Spleen (tissue), 11 donors: Measurements from ENCODE around the gene TSC22D2. TPM values are rescaled to one million over a fixed set of nuclear protein-coding genes. Genes with fewer than 3 reads are reported as not detected.

Experiments used
- DNase-seq: peaks from one replicate; pipeline ENCODE4 v3.0.0-alpha.2; 2020
- H3K27ac ChIP-seq, 8 donors: fragments of 200-600 bp; sonication (generic) in 7 of 8; 1 replicate in 4 of 8; 2 replicates in 4 of 8; pipeline versions ENCODE4 v1.5.0 to v1.8.0; 2016 to 2021; ENCODE audit warnings: inconsistent platforms in 4 of 8, mild to moderate bottlenecking in 4 of 8, moderate library complexity in 1 of 8
- H3K27me3 ChIP-seq, 7 donors: fragments of 200-600 bp; sonication (generic) in 6 of 7; replicated peaks in 1 of 7; 1 replicate in 4 of 7; 2 replicates in 3 of 7; pipeline versions ENCODE4 v1.5.0 to v1.8.0; 2016 to 2021; ENCODE audit warnings: inconsistent platforms in 3 of 7, mild to moderate bottlenecking in 1 of 7
- H3K36me3 ChIP-seq, 6 donors: fragments of 200-600 bp; sonication (generic) in 5 of 6; 1 replicate in 4 of 6; 2 replicates in 2 of 6; pipeline versions ENCODE4 v1.5.0 to v1.8.0; 2016 to 2021; ENCODE audit warnings: inconsistent platforms in 2 of 6
- H3K4me1 ChIP-seq, 6 donors: fragments of 200-600 bp; sonication (generic) in 5 of 6; 1 replicate in 3 of 6; 2 replicates in 3 of 6; pipeline versions ENCODE4 v1.5.0 to v1.8.0; 2016 to 2021; ENCODE audit warnings: inconsistent platforms in 3 of 6
- H3K4me3 ChIP-seq, 8 donors: fragments of 200-600 bp; sonication (generic) in 7 of 8; 1 replicate in 4 of 8; 2 replicates in 4 of 8; pipeline versions ENCODE4 v1.5.0 to v1.8.0; 2016 to 2021; ENCODE audit warnings: inconsistent platforms in 4 of 8, mild to moderate bottlenecking in 4 of 8, moderate library complexity in 2 of 8
- H3K9me3 ChIP-seq, 8 donors: fragments of 200-600 bp; sonication (generic) in 7 of 8; 1 replicate in 4 of 8; 2 replicates in 4 of 8; pipeline versions ENCODE4 v1.5.0 to v1.8.0; 2016 to 2021; ENCODE audit warnings: inconsistent platforms in 4 of 8
- CTCF ChIP-seq, 11 experiments: fragments of 200-600 bp in 7 of 11; fragments of 450-650 bp in 4 of 11; sonication (generic) in 4 of 11; IDR thresholded peaks in 8 of 11; conservative IDR thresholded peaks in 3 of 11; 1 replicate in 7 of 11; 2 replicates in 4 of 11; pipeline versions ENCODE4 v1.4.0 to v1.8.0; 2016 to 2021; ENCODE audit warnings: antibody characterized with exemption in 11 of 11, inconsistent platforms in 4 of 11, mild to moderate bottlenecking in 1 of 11
- POLR2A ChIP-seq, 3 donors: fragments of 450-650 bp; IDR thresholded peaks; one replicate each; pipeline ENCODE4 v1.5.1; 2017; ENCODE audit warnings: antibody characterized with exemption in 3 of 3, mild to moderate bottlenecking in 1 of 3
- POLR2AphosphoS5 ChIP-seq, 3 donors: sonication (generic); formaldehyde crosslinking; IDR thresholded peaks; one replicate each; pipeline ENCODE4 v1.5.1; 2017; ENCODE audit warnings: antibody characterized with exemption in 3 of 3
- WGBS, 5 donors: extraction: QIAGEN DNeasy Blood & Tissue Kit in 3 of 5; methylation state at CpG; one replicate each; pipeline versions ENCODE4 v1.1.5 to v1.1.7; 2013 to 2018; 5-methylcytosine and 5-hydroxymethylcytosine counted together
- intact Hi-C: fragments of 100-400 bp; cut with DNase I; formaldehyde crosslinking; loops from one replicate; pipeline ENCODE4 v1.15.0; 2023; ENCODE audit warnings: low total_unique reads
- polyA plus RNA-seq, 3 donors: library from polyadenylated mRNA; stranded (reverse); fragments of 200-250 nt; gene quantifications; one replicate each; pipeline ENCODE4 v1.2.1, GENCODE V29; 2013
- total RNA-seq, 7 donors: library from RNA; depleted of rRNA in 3 of 7; stranded (reverse); fragments of >200 nt in 3 of 7; fragmentation: NEBNext Ultra II Directional in 4 of 7; extraction: Animal tissue kit (Norgen Biotek cat#: 25700) in 4 of 7; gene quantifications; one replicate each; pipeline versions ENCODE4 v1.1.0 to v1.2.1, GENCODE V29; 2016 to 2021
- donor health status: healthy with polysubstance abuse.
- donor health status: DM: no; HTN: no; CAD: no; lungs with moderate emphysema.
- donor health status: DM: no; HTN: no; CAD: no.
- donor health status: Bipolar disorder and iron deficiency.
- donor health status: healthy.
- donor health status: DM: no; HTN: no; CAD: no.
- donor health status: DM: yes; HTN: yes; CAD: no.

TSC22D2 gene
- total and polyA plus RNA-seq, 10 donors, result 8.4 to 34.8 (median 26.2) TPM

GRCh38 chr3:150422907-150423306 lies 14.8 kb downstream of the TSC22D2 start:
- Histone ChIP-seq H3K27me3 (no peaks in the 10 kb centered on the region), H3K36me3 (peaks cover 0 to 16% (median 0%) of the 10 kb centered on the region in 6 donors), H3K4me1 (peaks cover 0 to 96% (median 47%) of the 10 kb centered on the region in 6 donors), H3K4me3 (no peak overlapping the region), H3K9me3 (no peaks in the 10 kb centered on the region), H3K27ac (no peak overlapping the region)
- DNase-seq, result no peak
- TF ChIP-seq POLR2A (IDR thresholded peaks at IDR 0.05) (no peak), POLR2AphosphoS5 (IDR thresholded peaks at IDR 0.05) (no peak), CTCF (IDR thresholded peaks at IDR 0.05 in 8 of 11, conservative IDR thresholded peaks at IDR 0.05 in 3 of 11) (no peak)
- intact Hi-C loops, result no loop called here
- WGBS, 5 donors, result 90 to 96% (median 95%) methylated on average over 4 of the region's 4 CpGs

- TF ChIP-seq POLR2A (IDR thresholded peaks at IDR 0.05) (no peak), POLR2AphosphoS5 (IDR thresholded peaks at IDR 0.05) (no peak), CTCF (IDR thresholded peaks at IDR 0.05 in 8 of 11, conservative IDR thresholded peaks at IDR 0.05 in 3 of 11) (no peak)
- intact Hi-C loops, result no loop called here
- WGBS, 5 donors, result 81 to 88% (median 85%) methylated on average over 4 of the region's 4 CpGs
- no peaks in the 10 kb centered on the region for H3K9me3 ChIP-seq
- H3K36me3 ChIP-seq, result peaks cover 0 to 16% (median 0%) of the 10 kb centered on the region in 6 donors
- no peaks in the 10 kb centered on the region for H3K27me3 ChIP-seq
- H3K27ac ChIP-seq, result no peak overlapping the region
- DNase-seq, result no peak
- peaks cover 0 to 96% (median 47%) of the 10 kb centered on the region in 6 donors for H3K4me1 ChIP-seq
- H3K4me3 ChIP-seq, result no peak overlapping the region
Measured at GRCh38 chr3:150423761-150424160, 15.7 kb downstream of the TSC22D2 start.

- H3K4me1 ChIP-seq, result peaks cover 0 to 93% (median 51%) of the 10 kb centered on the region in 6 donors
- peaks cover 0 to 16% (median 0%) of the 10 kb centered on the region in 6 donors for H3K36me3 ChIP-seq
- no peak overlapping the region for H3K4me3 ChIP-seq
- H3K9me3 ChIP-seq, result no peaks in the 10 kb centered on the region
- intact Hi-C loops, result no loop called here
- H3K27ac ChIP-seq, result no peak overlapping the region
- DNase-seq, result no peak
- no peaks in the 10 kb centered on the region for H3K27me3 ChIP-seq
- 97 to 99% (median 98%) methylated on average over 3 of the region's 3 CpGs for WGBS, 5 donors
- no peak for TF ChIP-seq CTCF (IDR thresholded peaks at IDR 0.05 in 8 of 11, conservative IDR thresholded peaks at IDR 0.05 in 3 of 11)
- TF ChIP-seq POLR2AphosphoS5 (IDR thresholded peaks at IDR 0.05), result no peak
- no peak for TF ChIP-seq POLR2A (IDR thresholded peaks at IDR 0.05)
Measured at GRCh38 chr3:150426292-150426691, 18.2 kb downstream of the TSC22D2 start.

GRCh38 chr3:150428562-150428961 lies 20.5 kb downstream of the TSC22D2 start:
- intact Hi-C loops, result no loop called here
- Histone ChIP-seq H3K36me3 (peaks cover 0 to 16% (median 0%) of the 10 kb centered on the region in 6 donors), H3K4me1 (peaks cover 0 to 90% (median 51%) of the 10 kb centered on the region in 6 donors), H3K27ac (no peak overlapping the region), H3K4me3 (no peak overlapping the region), H3K9me3 (no peaks in the 10 kb centered on the region), H3K27me3 (no peaks in the 10 kb centered on the region)
- DNase-seq, result no peak
- WGBS, 5 donors, result 74 to 85% (median 81%) methylated on average over 1 of the region's 1 CpG
- TF ChIP-seq CTCF (IDR thresholded peaks at IDR 0.05 in 8 of 11, conservative IDR thresholded peaks at IDR 0.05 in 3 of 11) (no peak), POLR2A (IDR thresholded peaks at IDR 0.05) (no peak), POLR2AphosphoS5 (IDR thresholded peaks at IDR 0.05) (no peak)
